Epithelial cell of esophagus (primary cell): Measurements from ENCODE around the gene TRIM38.
"Not testable (repeated sequence)": the region's sequence is repeated elsewhere in the genome, so short reads cannot be mapped to it uniquely, and the experiment has no call there.

Experiments used
- DNase-seq: peaks from one replicate; pipeline ENCODE4 v3.0.0; 2010; ENCODE audit warnings: low read depth
- H3K4me3 ChIP-seq: 2 replicates; pipeline ENCODE4 v1.5.1; 2011; ENCODE audit warnings: mild to moderate bottlenecking, low read length, control low read depth
- TF ChIP-seq, protein P1 (sequence below): IDR thresholded peaks from 2 replicates; pipeline ENCODE4 v1.5.1; 2011; ENCODE audit warnings: low read depth, mild to moderate bottlenecking, low read length, control low read depth, inconsistent platforms; ENCODE audit not compliant: insufficient read depth; ENCODE audit errors: missing control alignments

Gene TRIM38

DNA sequence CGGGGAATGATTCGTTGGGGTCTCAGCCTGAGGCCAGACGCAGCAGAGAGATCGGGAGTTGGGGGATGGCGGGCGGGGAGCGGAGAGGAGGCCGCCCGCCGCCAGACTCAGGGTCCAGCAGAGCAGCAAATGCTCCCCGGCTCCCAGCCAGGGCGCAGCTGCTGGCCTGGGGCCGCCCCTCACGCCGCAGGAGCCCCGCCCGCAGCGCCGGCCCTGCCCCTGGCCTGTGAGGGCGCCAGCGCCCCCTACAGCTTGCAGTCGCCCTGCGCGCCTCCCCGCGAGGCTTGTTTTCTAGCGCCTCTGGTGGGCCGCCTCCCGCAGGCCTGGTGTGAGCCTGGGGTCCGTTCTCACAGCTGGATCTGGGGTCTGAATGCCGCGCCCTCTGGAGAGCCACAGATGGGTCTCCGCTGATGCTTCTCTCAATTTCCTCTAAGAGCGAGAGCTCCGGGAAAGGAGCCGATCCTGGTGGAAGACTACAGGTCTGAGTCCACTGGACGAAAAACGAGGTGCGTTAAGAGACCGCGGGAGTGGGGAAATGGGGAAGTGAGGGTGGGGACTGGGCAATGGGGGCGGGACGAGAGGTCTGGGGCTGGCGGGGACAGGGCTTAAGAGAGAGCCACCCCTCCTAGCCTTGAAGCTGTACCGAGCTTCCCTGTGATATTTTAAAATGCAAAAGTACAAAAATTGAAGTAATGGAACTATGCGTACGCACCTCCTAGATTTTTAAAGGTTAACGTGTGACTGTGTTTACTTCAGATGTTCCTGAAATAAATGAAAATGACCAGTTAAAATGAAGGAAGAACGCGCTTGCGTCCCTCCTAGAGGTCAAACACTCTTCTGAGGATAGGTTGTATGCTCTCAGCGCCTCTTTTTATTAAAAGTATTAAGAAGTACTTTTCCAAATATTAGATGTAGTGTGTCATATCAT is 30.1 kb downstream of the TRIM38 start:
- H3K4me3 ChIP-seq = peak overlapping the region; percentile 74
- peak; percentile 92 for DNase-seq
- TF ChIP-seq, protein P1, sequence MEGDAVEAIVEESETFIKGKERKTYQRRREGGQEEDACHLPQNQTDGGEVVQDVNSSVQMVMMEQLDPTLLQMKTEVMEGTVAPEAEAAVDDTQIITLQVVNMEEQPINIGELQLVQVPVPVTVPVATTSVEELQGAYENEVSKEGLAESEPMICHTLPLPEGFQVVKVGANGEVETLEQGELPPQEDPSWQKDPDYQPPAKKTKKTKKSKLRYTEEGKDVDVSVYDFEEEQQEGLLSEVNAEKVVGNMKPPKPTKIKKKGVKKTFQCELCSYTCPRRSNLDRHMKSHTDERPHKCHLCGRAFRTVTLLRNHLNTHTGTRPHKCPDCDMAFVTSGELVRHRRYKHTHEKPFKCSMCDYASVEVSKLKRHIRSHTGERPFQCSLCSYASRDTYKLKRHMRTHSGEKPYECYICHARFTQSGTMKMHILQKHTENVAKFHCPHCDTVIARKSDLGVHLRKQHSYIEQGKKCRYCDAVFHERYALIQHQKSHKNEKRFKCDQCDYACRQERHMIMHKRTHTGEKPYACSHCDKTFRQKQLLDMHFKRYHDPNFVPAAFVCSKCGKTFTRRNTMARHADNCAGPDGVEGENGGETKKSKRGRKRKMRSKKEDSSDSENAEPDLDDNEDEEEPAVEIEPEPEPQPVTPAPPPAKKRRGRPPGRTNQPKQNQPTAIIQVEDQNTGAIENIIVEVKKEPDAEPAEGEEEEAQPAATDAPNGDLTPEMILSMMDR = peak; percentile 75

DNA sequence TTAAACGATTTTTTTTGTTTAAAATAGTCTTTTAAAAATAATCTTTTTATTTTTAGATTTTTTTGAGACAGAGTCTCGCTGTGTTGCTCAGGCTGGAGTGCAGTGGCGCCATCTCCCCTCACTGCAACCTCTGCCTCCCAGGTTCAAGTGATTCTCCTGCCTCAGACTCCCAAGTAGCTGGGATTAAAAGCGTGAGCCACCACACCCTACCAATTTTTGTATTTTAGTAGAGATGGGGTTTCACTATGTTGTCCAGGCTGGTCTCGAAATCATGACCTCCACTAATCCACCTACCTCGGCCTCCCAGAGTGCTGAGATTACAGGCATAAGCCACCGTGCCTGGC is 30.7 kb downstream of the TRIM38 start:
- not testable (repeated sequence) for DNase-seq
- H3K4me3 ChIP-seq = peak overlapping the region; percentile 74

DNA sequence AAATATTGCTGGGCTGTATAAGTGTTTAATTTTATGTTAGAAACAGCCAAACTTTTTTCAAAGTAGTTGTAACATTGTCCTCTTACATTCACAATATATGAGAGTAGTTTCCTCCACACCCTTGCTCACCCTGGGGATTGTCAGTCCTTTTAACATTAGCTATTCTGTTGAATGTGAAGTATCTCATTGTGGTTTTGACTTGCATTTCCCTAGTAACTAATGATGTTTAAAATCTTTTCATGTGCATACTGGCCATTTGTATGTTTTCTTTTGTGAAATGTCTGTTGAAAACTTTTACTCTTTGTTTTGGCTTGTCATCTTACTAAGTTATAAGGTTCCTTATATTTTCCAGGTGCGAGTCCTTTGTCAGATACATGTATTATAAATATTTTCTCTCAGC is 32.9 kb downstream of the TRIM38 start:
- DNase-seq = no peak
- no peak overlapping the region for H3K4me3 ChIP-seq
- TF ChIP-seq, protein P1 = no peak

DNA sequence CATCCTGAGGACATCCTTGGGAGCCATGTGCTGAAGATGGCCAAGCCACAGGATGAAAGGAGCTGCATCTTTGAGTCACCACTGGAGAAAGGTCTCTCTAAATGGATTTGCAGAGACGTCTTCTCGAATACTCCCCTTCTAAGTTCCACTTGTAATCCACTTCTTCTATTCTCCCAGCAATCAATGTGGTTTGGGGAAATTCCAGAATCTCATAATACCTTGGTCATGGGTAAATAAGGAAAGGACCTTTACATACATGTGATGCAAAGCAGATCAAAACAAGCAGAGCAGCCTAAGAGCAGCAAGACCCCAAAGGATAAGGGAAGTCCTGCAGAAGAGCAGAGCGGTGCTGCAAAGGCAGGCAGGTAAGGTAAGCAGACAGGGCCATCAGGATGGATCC is 35.3 kb downstream of the TRIM38 start:
- TF ChIP-seq, protein P1 = no peak
- peak; percentile 21 for DNase-seq
- no peak overlapping the region for H3K4me3 ChIP-seq

DNA sequence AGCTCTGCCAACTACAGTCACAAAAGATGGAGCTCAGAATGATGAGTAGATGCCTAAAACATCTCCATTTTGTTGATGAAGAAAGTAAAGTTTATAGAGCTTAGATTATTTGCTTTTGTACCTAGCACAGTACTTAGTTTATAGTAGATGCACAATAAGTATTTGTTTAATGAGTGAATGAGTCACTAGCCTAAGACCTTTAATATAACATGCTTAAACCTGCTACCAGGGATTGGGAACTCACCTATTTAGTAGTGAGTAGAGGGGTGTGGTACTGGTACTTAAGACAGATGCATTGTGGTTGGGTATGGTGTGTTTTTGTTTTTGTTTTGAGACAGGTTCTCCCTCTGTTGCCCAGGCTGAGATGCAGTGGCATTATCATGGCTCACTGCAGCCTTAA is 35.8 kb downstream of the TRIM38 start:
- no peak overlapping the region for H3K4me3 ChIP-seq
- TF ChIP-seq, protein P1 = no peak
- peak; percentile 84 for DNase-seq

DNA sequence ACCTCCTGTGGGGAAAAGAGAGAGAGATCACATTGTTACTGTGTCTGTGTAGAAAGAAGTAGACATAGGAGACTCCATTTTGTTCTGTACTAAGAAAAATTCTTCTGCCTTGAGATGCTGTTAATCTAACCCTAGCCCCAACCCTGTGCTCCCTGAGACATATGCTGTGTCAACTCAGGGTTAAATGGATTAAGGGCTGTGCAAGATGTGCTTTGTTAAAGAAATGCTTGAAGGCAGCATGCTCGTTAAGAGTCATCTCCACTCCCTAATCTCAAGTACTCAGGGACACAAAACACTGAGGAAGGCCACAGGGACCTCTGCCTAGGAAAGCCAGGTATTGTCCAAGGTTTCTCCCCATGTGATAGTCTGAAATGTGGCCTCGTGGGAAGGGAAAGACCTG is 36.6 kb downstream of the TRIM38 start:
- H3K4me3 ChIP-seq, DNase-seq: not testable (repeated sequence)

DNA sequence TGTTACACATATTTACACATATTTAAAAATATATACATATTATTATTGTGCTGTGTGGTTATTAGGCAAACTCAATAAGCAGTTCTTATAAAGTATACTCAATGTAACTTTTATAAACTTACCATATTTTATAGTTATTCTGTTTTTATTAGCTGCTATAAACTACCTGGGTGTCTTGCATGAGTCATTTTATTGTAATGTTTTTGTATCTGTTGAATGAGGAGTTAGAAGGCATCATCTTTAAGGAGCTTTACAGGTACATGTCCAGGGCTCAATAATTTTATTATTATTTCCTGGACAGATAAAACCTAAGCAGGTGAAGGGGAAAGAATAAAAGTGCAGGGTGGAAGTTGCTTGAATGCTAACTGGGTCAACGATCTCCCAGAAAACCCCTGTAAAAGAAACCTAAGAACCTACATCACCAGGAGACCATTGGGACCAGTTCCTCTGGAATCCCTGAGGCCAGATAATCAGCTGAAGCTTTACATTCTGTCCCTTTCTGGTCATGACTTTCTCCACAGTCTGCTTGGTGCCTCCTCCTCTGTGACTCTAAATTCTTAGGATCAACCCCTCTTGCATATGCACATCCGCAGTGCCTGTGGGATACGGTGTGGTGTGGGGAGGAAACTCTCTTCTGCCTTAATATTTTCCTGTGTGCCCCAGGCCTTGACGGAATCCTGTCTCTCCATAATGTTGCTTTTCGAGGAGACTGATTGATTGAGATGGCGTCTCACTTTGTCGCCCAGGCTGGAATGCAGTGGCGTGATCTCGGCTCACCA is 38.0 kb downstream of the TRIM38 start:
- no peak overlapping the region for H3K4me3 ChIP-seq
- DNase-seq = no peak
- TF ChIP-seq, protein P1 = no peak
